Osteoblast (primary cell): ENCODE data around the gene GABRG3. TPM values are rescaled to one million over a fixed set of nuclear protein-coding genes. Genes with fewer than 3 reads are reported as not detected.

Source experiments
- DNase-seq: peaks from one replicate; pipeline ENCODE4 v3.0.0; 2011; ENCODE audit warnings: low spot score, mixed read lengths; ENCODE audit not compliant: insufficient read length; ENCODE audit errors: missing footprints
- H2AFZ ChIP-seq: 2 replicates; pipeline ENCODE4 v1.6.0; 2011; ENCODE audit warnings: mild to moderate bottlenecking, low read length
- H3K27ac ChIP-seq: 2 replicates; pipeline ENCODE4 v1.5.1; 2011; ENCODE audit warnings: mild to moderate bottlenecking, low read depth, low read length, moderate library complexity
- H3K27me3 ChIP-seq: 2 replicates; pipeline ENCODE4 v1.6.0; 2012; ENCODE audit warnings: mild to moderate bottlenecking, control low read depth, inconsistent platforms, low read length, moderate library complexity; ENCODE audit not compliant: insufficient read depth
- H3K36me3 ChIP-seq: 2 replicates; pipeline ENCODE4 v1.5.1; 2011; ENCODE audit warnings: mild to moderate bottlenecking, low read length, control low read depth, moderate library complexity; ENCODE audit not compliant: insufficient read depth
- H3K4me1 ChIP-seq: 2 replicates; pipeline ENCODE4 v1.5.1; 2011; ENCODE audit warnings: mild to moderate bottlenecking, low read length, control low read depth, moderate library complexity; ENCODE audit not compliant: insufficient read depth
- H3K4me2 ChIP-seq: 2 replicates; pipeline ENCODE4 v1.6.0; 2011; ENCODE audit warnings: mild to moderate bottlenecking, low read length; ENCODE audit not compliant: insufficient read depth
- H3K4me3 ChIP-seq: fragments of 200-600 bp; sonication (generic); 3 replicates; pipeline ENCODE4 v1.5.1; 2012; ENCODE audit warnings: mild to moderate bottlenecking, low read length, inconsistent platforms; ENCODE audit not compliant: insufficient read depth
- H3K79me2 ChIP-seq: 2 replicates; pipeline ENCODE4 v1.6.0; 2012; ENCODE audit warnings: mild to moderate bottlenecking, low read length, control low read depth, inconsistent platforms; ENCODE audit not compliant: insufficient read depth
- H3K9me3 ChIP-seq: 2 replicates; pipeline ENCODE4 v1.5.1; 2011; ENCODE audit warnings: low read depth, low read length, control low read depth
- H4K20me1 ChIP-seq: 2 replicates; pipeline ENCODE4 v1.6.0; 2012; ENCODE audit warnings: mild to moderate bottlenecking, low read length, control low read depth; ENCODE audit not compliant: insufficient read depth
- CTCF ChIP-seq: IDR thresholded peaks from 2 replicates; pipeline ENCODE4 v1.5.1; 2011; ENCODE audit warnings: mild to moderate bottlenecking, low read depth, low read length, moderate library complexity; ENCODE audit errors: extremely low read depth
- total RNA-seq: library from RNA; depleted of rRNA; stranded (reverse); fragments of >200 nt; gene quantifications from 2 replicates; pipeline ENCODE4 v1.2.3, GENCODE V29; 2012

Gene GABRG3
- total RNA-seq, 1 donor = not detected

DNA sequence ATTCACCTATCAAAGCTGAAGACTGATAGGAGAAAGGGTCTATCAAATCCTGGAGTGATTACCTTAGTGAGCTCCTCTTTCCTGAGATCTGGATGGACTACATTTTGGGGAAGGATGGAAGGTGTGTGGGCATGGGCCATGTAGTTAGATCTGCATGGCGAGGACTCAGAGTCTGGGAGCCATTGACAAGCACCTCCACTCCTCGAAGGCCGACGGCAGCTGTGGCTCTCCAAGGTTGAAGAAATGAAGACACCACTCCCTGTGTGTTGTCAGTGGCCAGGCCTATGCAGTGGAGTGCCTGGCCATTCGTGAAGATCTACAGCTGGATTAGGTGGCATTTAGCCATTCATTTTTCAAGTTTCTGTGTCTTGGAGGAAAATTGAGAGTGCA, 509.2 kb downstream of the GABRG3 start:
- H3K4me1 ChIP-seq = no peaks in the 10 kb centered on the region

GRCh38 chr15:27480642-27481041, 509.7 kb downstream of the GABRG3 start:
- Histone ChIP-seq H3K4me1 (no peaks in the 10 kb centered on the region), H3K36me3 (no peaks in the 10 kb centered on the region), H3K27me3 (no peaks in the 10 kb centered on the region), H2AFZ (no peak overlapping the region), H3K79me2 (no peaks in the 10 kb centered on the region), H3K4me3 (no peak overlapping the region), H3K27ac (no peak overlapping the region), H4K20me1 (no peaks in the 10 kb centered on the region), H3K9me3 (no peaks in the 10 kb centered on the region), H3K4me2 (no peak overlapping the region)
- DNase-seq = no peak
- TF ChIP-seq CTCF = no peak

More for the DNA sequence above, 509.2 kb downstream of the GABRG3 start:
- no peak for TF ChIP-seq CTCF
- H3K36me3 ChIP-seq = no peaks in the 10 kb centered on the region
- H3K9me3 ChIP-seq = no peaks in the 10 kb centered on the region
- no peaks in the 10 kb centered on the region for H3K79me2 ChIP-seq
- no peak overlapping the region for H2AFZ ChIP-seq
- DNase-seq = no peak
- no peak overlapping the region for H3K4me3 ChIP-seq
- H4K20me1 ChIP-seq = no peaks in the 10 kb centered on the region
- no peak overlapping the region for H3K4me2 ChIP-seq
- no peak overlapping the region for H3K27ac ChIP-seq
- no peaks in the 10 kb centered on the region for H3K27me3 ChIP-seq

DNA sequence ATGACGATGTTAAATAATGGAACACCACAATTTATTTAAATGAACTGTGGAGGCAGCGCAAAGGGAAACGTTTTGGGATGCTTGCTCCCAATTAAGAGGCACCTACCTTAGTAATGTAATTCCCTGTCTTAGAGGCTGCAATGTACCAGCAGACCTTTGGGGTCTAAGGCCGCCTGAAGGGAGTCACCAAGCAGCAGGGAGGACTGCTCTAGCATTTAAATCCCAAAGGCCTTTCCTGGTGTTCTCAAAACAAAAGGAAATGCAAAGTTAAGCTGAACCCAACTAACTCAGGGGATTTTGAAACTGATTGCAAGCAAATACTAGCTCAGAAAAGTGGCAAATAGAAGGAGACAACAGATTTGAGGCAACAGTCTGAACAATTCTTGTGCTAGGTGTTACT, 510.8 kb downstream of the GABRG3 start:
- Histone ChIP-seq H3K4me3 (no peak overlapping the region), H3K4me2 (no peak overlapping the region), H3K27me3 (no peaks in the 10 kb centered on the region), H3K4me1 (no peaks in the 10 kb centered on the region), H3K79me2 (no peaks in the 10 kb centered on the region), H3K36me3 (no peaks in the 10 kb centered on the region), H3K9me3 (no peaks in the 10 kb centered on the region), H3K27ac (no peak overlapping the region), H4K20me1 (no peaks in the 10 kb centered on the region), H2AFZ (no peak overlapping the region)
- no peak for TF ChIP-seq CTCF
- no peak for DNase-seq

DNA sequence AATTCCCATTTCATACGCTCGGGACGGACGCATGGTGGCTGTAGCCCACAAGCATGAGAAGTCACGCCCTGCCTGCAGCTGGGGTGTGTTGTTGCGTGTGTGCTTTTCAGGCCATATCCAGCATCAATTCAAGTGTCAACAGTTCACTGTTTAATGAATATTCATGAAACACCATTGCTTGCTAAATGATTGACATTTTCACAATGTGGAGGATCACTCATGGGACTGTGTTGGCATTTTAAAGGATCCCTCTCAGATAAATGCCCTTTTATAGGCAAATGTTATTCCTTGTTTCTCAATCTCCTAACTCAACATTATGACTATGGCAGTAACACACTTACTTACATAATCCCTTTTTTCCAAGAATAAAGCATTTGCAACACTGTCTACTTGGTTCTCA, 511.3 kb downstream of the GABRG3 start:
- no peak overlapping the region for H2AFZ ChIP-seq
- H3K27ac ChIP-seq = no peak overlapping the region
- no peak overlapping the region for H3K4me2 ChIP-seq
- no peak for DNase-seq
- no peak for TF ChIP-seq CTCF
- no peaks in the 10 kb centered on the region for H3K4me1 ChIP-seq
- no peaks in the 10 kb centered on the region for H3K9me3 ChIP-seq
- no peaks in the 10 kb centered on the region for H3K27me3 ChIP-seq
- no peak overlapping the region for H3K4me3 ChIP-seq
- H3K36me3 ChIP-seq = no peaks in the 10 kb centered on the region
- no peaks in the 10 kb centered on the region for H3K79me2 ChIP-seq
- H4K20me1 ChIP-seq = no peaks in the 10 kb centered on the region
